Epithelial cell of esophagus (primary cell): ENCODE results near the gene SPTB.

Experiments
- DNase-seq: peaks from one replicate; pipeline ENCODE4 v3.0.0; 2010; ENCODE audit warnings: low read depth
- H3K4me3 ChIP-seq: 2 replicates; pipeline ENCODE4 v1.5.1; 2011; ENCODE audit warnings: mild to moderate bottlenecking, low read length, control low read depth
- CTCF ChIP-seq: IDR thresholded peaks from 2 replicates; pipeline ENCODE4 v1.5.1; 2011; ENCODE audit warnings: low read depth, mild to moderate bottlenecking, low read length, control low read depth, inconsistent platforms; ENCODE audit not compliant: insufficient read depth; ENCODE audit errors: missing control alignments

The SPTB gene

GRCh38 chr14:64871344-64871743, 8.4 kb downstream of the SPTB start:
- no peak for TF ChIP-seq CTCF
- H3K4me3 ChIP-seq: no peak overlapping the region
- no peak for DNase-seq

GRCh38 chr14:64870160-64870559, 9.5 kb downstream of the SPTB start:
- TF ChIP-seq CTCF: no peak
- no peak for DNase-seq
- no peak overlapping the region for H3K4me3 ChIP-seq

- no peak for TF ChIP-seq CTCF
Observed at GRCh38 chr14:64868841-64869240, 10.9 kb downstream of the SPTB start.

GRCh38 chr14:64868379-64868778, 11.3 kb downstream of the SPTB start:
- DNase-seq: no peak
- H3K4me3 ChIP-seq: no peak overlapping the region
- TF ChIP-seq CTCF: no peak

More at GRCh38 chr14:64868841-64869240, 10.9 kb downstream of the SPTB start:
- no peak for DNase-seq
- H3K4me3 ChIP-seq: no peak overlapping the region

- DNase-seq: no peak
- TF ChIP-seq CTCF: no peak
- no peak overlapping the region for H3K4me3 ChIP-seq
Observed at GRCh38 chr14:64867182-64867581, 12.5 kb downstream of the SPTB start.

GRCh38 chr14:64865992-64866391, 13.7 kb downstream of the SPTB start:
- TF ChIP-seq CTCF: no peak
- H3K4me3 ChIP-seq: no peak overlapping the region
- DNase-seq: no peak

- TF ChIP-seq CTCF: no peak
- H3K4me3 ChIP-seq: no peak overlapping the region
- no peak for DNase-seq
Observed at GRCh38 chr14:64865109-64865508, 14.6 kb downstream of the SPTB start.
